22Rv1 (cell line): Measurements from ENCODE around the gene BRF1.

Source experiments
- CTCF ChIP-seq: fragments of 450-650 bp; IDR thresholded peaks from 2 replicates; pipeline ENCODE4 v1.5.1; 2017; ENCODE audit warnings: mild to moderate bottlenecking
- ZFX ChIP-seq: fragments of 450-650 bp; IDR thresholded peaks from 2 replicates; pipeline ENCODE4 v1.6.1; 2017; ENCODE audit warnings: antibody characterized with exemption, borderline replicate concordance

- TF ChIP-seq CTCF (no peak), ZFX (no peak)
These were observed 25.7 kb upstream of the BRF1 start for GRCh38 chr14:105326568-105326867.
